HL-60 (cell line): ENCODE results near the gene BAIAP2L1.

ENCODE experiments used
- DNase-seq, 2 experiments: peaks; one replicate each; pipeline ENCODE4 v3.0.0-alpha.2; 2010 to 2020; ENCODE audit warnings: low read depth in 1 of 2, low spot score in 1 of 2
- H3K27ac ChIP-seq: fragments of 250-450 bp; sonication (Bioruptor Pico); replicated peaks from 2 replicates; pipeline ENCODE4 v1.5.1; 2020; ENCODE audit warnings: mild to moderate bottlenecking, moderate library complexity
- H3K27me3 ChIP-seq: fragments of 250-450 bp; sonication (Bioruptor Pico); 2 replicates; pipeline ENCODE4 v1.5.1; 2021; ENCODE audit warnings: mild to moderate bottlenecking, moderate library complexity; ENCODE audit not compliant: insufficient read depth, poor library complexity, severe bottlenecking
- H3K4me3 ChIP-seq: replicated peaks from 2 replicates; pipeline ENCODE4 v1.5.1; 2011; ENCODE audit warnings: mild to moderate bottlenecking, control low read depth, low read length; ENCODE audit not compliant: insufficient read depth
- CTCF ChIP-seq: IDR thresholded peaks from one replicate; pipeline ENCODE4 v1.5.1; 2011; ENCODE audit warnings: low read length, control low read depth, inconsistent platforms; ENCODE audit not compliant: insufficient read depth
- GABPA ChIP-seq: IDR thresholded peaks from 2 replicates; pipeline ENCODE4 v1.6.1; 2012; ENCODE audit warnings: low read depth
- POLR2AphosphoS5 ChIP-seq: IDR thresholded peaks from 2 replicates; pipeline ENCODE4 v1.6.1; 2012; ENCODE audit warnings: low read depth
- REST ChIP-seq: IDR thresholded peaks from 2 replicates; pipeline ENCODE4 v1.6.1; 2012; ENCODE audit warnings: low read depth; ENCODE audit not compliant: insufficient replicate concordance
- SPI1 ChIP-seq: IDR thresholded peaks from 2 replicates; pipeline ENCODE4 v1.6.1; 2012; ENCODE audit warnings: low read depth, mild to moderate bottlenecking, borderline replicate concordance

Gene BAIAP2L1

DNA sequence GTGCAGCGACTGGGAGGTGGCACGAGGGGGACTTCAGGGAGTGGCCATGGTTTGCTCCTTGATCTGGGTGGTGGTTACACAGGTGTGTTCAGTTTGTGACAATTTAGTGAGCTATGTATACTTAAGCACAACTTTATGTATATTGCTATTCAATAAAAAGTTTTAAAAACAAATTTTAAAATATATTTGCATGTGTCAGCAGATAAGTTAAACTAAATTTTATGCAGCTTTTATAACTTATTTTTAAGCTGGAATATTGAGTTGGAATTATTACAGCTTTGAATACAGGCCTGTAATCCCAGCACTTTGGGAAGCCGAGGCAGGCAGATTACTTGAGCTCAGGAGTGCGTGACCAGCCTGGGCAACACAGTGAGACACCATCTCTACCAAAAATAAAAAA is 5.4 kb downstream of the BAIAP2L1 start:
- Histone ChIP-seq H3K27me3 (peaks cover 16% of the 10 kb centered on the region), H3K27ac (no peak overlapping the region), H3K4me3 (no peak overlapping the region)
- no peak for DNase-seq
- TF ChIP-seq REST: no peak
- no peak for TF ChIP-seq SPI1
- no peak for TF ChIP-seq GABPA
- no peak for TF ChIP-seq POLR2AphosphoS5
- no peak for TF ChIP-seq CTCF

- Histone ChIP-seq H3K27me3 (peaks cover 10% of the 10 kb centered on the region), H3K27ac (no peak overlapping the region), H3K4me3 (no peak overlapping the region)
- no peak for DNase-seq
- no peak for TF ChIP-seq SPI1
- TF ChIP-seq REST: no peak
- TF ChIP-seq CTCF: no peak
Measured at GRCh38 chr7:98394377-98394836, 6.5 kb downstream of the BAIAP2L1 start.

DNA sequence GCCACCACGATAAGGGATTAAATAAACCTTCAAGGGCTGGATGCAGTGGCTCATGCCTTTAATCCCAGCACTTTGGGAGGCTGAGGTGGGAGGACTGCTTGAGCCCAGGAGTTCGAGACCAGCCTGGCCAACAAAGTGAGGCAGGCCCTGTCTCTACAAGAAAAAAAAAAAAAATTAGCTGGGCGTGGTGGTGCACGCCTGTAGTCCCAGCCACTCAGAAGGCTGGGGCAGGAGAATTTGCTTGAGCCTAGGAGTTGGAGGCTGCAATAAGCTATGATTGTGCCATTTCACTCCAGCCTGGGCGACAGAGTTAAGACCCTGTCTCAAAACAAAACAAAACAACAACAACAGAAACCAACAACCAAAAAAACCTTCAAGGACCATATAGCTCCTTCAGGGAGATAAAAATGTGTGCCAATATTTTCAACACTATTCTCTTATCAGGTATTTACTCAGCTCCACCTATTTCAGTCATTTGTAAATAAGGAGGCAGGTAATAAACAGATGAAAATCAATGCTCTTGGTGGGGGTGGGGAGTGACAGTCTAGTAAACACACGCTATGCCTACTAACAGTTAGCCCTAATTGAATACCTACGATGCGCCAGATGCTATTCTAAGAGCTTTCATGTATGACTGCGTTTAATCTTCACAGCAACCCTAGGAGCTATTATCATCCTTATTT is 13.2 kb downstream of the BAIAP2L1 start:
- Histone ChIP-seq H3K27ac (no peak overlapping the region), H3K27me3 (no peaks in the 10 kb centered on the region), H3K4me3 (no peak overlapping the region)
- TF ChIP-seq CTCF (no peak), REST (no peak), SPI1 (no peak), POLR2AphosphoS5 (no peak), GABPA (no peak)
- DNase-seq: no peak
